GM23338 (cell line): ENCODE results near the gene DMD. TPM values are rescaled to one million over a fixed set of nuclear protein-coding genes. Genes with fewer than 3 reads are reported as not detected.

ENCODE experiments used
- ATAC-seq: fragments of 200-7000 bp; cut with Tn5 transposase; 3 replicates; pipeline ENCODE4 v1.9.1; 2020
- DNase-seq: peaks from one replicate; pipeline ENCODE4 v3.0.0-alpha.2; 2015; ENCODE audit warnings: low spot score
- H2AFZ ChIP-seq: fragments of 200-600 bp; sonication (generic); 2 replicates; pipeline ENCODE4 v1.8.0; 2016; ENCODE audit warnings: antibody characterized with exemption, mild to moderate bottlenecking, moderate library complexity
- H3F3A ChIP-seq: fragments of 200-600 bp; sonication (generic); replicated peaks from 2 replicates; pipeline ENCODE4 v1.8.0; 2017; ENCODE audit warnings: antibody characterized with exemption, mixed run types, low read depth
- H3K27ac ChIP-seq: fragments of 200-600 bp; sonication (generic); 2 replicates; pipeline ENCODE4 v1.6.1; 2016; ENCODE audit warnings: low read depth
- H3K27me3 ChIP-seq: fragments of 200-600 bp; sonication (generic); 2 replicates; pipeline ENCODE4 v1.8.0; 2016; ENCODE audit warnings: mild to moderate bottlenecking, mixed run types, moderate library complexity; ENCODE audit not compliant: insufficient read depth
- H3K36me3 ChIP-seq: fragments of 200-600 bp; sonication (generic); 2 replicates; pipeline ENCODE4 v1.8.0; 2016; ENCODE audit warnings: mild to moderate bottlenecking; ENCODE audit not compliant: insufficient read depth
- H3K4me1 ChIP-seq: fragments of 200-600 bp; sonication (generic); 2 replicates; pipeline ENCODE4 v1.8.0; 2016; ENCODE audit warnings: mild to moderate bottlenecking, moderate library complexity; ENCODE audit not compliant: insufficient read depth
- H3K4me2 ChIP-seq: fragments of 200-600 bp; sonication (generic); 2 replicates; pipeline ENCODE4 v1.7.1; 2017; ENCODE audit warnings: mixed run types
- H3K4me3 ChIP-seq: fragments of 200-600 bp; sonication (generic); 2 replicates; pipeline ENCODE4 v1.6.1; 2016; ENCODE audit warnings: mixed run types
- H3K79me2 ChIP-seq: fragments of 200-600 bp; sonication (generic); replicated peaks from 2 replicates; pipeline ENCODE4 v1.8.0; 2017; ENCODE audit warnings: mild to moderate bottlenecking; ENCODE audit not compliant: insufficient read depth
- H3K9me2 ChIP-seq: fragments of 200-600 bp; sonication (generic); 2 replicates; pipeline ENCODE4 v1.8.0; 2017; ENCODE audit not compliant: insufficient read depth
- H4K20me1 ChIP-seq: fragments of 200-600 bp; sonication (generic); replicated peaks from 2 replicates; pipeline ENCODE4 v1.8.0; 2017; ENCODE audit warnings: mild to moderate bottlenecking; ENCODE audit not compliant: insufficient read depth
- H3K27ac Mint-ChIP-seq: 2 replicates; pipeline ENCODE4 v1.8.0; 2020; ENCODE audit warnings: inconsistent platforms, mild to moderate bottlenecking, moderate library complexity, mixed read lengths
- H3K27me3 Mint-ChIP-seq: 3 replicates; pipeline ENCODE4 v1.8.0; 2022; ENCODE audit warnings: low read depth, mild to moderate bottlenecking, moderate library complexity, mixed read lengths, inconsistent platforms; ENCODE audit not compliant: insufficient read depth, poor library complexity
- H3K36me3 Mint-ChIP-seq: 3 replicates; pipeline ENCODE4 v1.8.0; 2021; ENCODE audit warnings: low read depth, mild to moderate bottlenecking, inconsistent platforms, moderate library complexity, mixed read lengths
- H3K4me1 Mint-ChIP-seq: 3 replicates; pipeline ENCODE4 v1.8.0; 2020; ENCODE audit warnings: mild to moderate bottlenecking, inconsistent platforms, mixed read lengths
- H3K4me3 Mint-ChIP-seq: 3 replicates; pipeline ENCODE4 v1.8.0; 2021; ENCODE audit warnings: moderate library complexity, mild to moderate bottlenecking, inconsistent platforms, mixed read lengths
- H3K9me3 Mint-ChIP-seq: 3 replicates; pipeline ENCODE4 v1.8.0; 2020; ENCODE audit warnings: moderate library complexity, mild to moderate bottlenecking, inconsistent platforms, mixed read lengths
- CREB1 ChIP-seq: fragments of 250-450 bp; sonication (Bioruptor Pico); IDR thresholded peaks from 2 replicates; pipeline ENCODE4 v1.5.0; 2020; ENCODE audit warnings: low read depth, mild to moderate bottlenecking, moderate library complexity
- EZH2 ChIP-seq: fragments of 200-600 bp; sonication (generic); IDR thresholded peaks from one replicate; pipeline ENCODE4 v1.8.0; 2017; ENCODE audit warnings: antibody characterized with exemption, mild to moderate bottlenecking, low read depth; ENCODE audit not compliant: unreplicated experiment
- EZH2phosphoT487 ChIP-seq: fragments of 200-600 bp; sonication (generic); IDR thresholded peaks from one replicate; pipeline ENCODE4 v1.8.1; 2018; ENCODE audit warnings: antibody characterized with exemption; ENCODE audit not compliant: unreplicated experiment
- JUNB ChIP-seq: IDR thresholded peaks from one replicate; pipeline ENCODE4 v1.6.1; 2016; ENCODE audit warnings: antibody characterized with exemption; ENCODE audit not compliant: unreplicated experiment
- NANOG ChIP-seq: IDR thresholded peaks from 2 replicates; pipeline ENCODE4 v1.6.1; 2016; ENCODE audit warnings: antibody characterized with exemption, borderline replicate concordance
- POLR2AphosphoS5 ChIP-seq: IDR thresholded peaks from 2 replicates; pipeline ENCODE4 v1.6.1; 2016; ENCODE audit warnings: antibody characterized with exemption, low read depth
- STAT1 ChIP-seq: IDR thresholded peaks from one replicate; pipeline ENCODE4 v1.6.1; 2016; ENCODE audit warnings: antibody characterized with exemption; ENCODE audit not compliant: unreplicated experiment
- ZNF114 ChIP-seq: fragments of 250-450 bp; sonication (Bioruptor Pico); IDR thresholded peaks from 2 replicates; pipeline ENCODE4 v1.5.0; 2020; ENCODE audit warnings: mild to moderate bottlenecking, moderate library complexity
- ZNF331 ChIP-seq: fragments of 250-450 bp; sonication (Bioruptor Pico); IDR thresholded peaks from 2 replicates; pipeline ENCODE4 v1.5.0; 2020; ENCODE audit warnings: low read depth, mild to moderate bottlenecking, moderate library complexity
- polyA plus RNA-seq: library from polyadenylated mRNA; unstranded; fragments of >200 nt; fragmentation: Nextera tagmentation; extraction: Ambion mirVana; gene quantifications from 2 replicates; pipeline ENCODE4 v1.2.1, GENCODE V29; 2016
- total RNA-seq: library from RNA; depleted of rRNA; stranded (reverse); fragments of >200 nt; shearing (Covaris generic); gene quantifications from 2 replicates; pipeline ENCODE4 v1.2.3, GENCODE V29; 2014
- TF ChIP-seq, protein P1 (sequence below): IDR thresholded peaks from 2 replicates; pipeline ENCODE4 v1.6.1; 2016; ENCODE audit warnings: antibody characterized with exemption
- TF ChIP-seq, protein P2 (sequence below), 2 experiments: fragments of 200-600 bp in 1 of 2; sonication (generic) in 1 of 2; conservative IDR thresholded peaks; 2 replicates each; pipeline versions ENCODE4 v1.5.1 to v1.6.1; 2016 to 2017; ENCODE audit warnings: antibody characterized with exemption in 2 of 2, low read depth in 2 of 2, mild to moderate bottlenecking in 2 of 2, moderate library complexity in 1 of 2
- TF ChIP-seq, protein P3 (sequence below): fragments of 250-450 bp; sonication (Bioruptor Pico); IDR thresholded peaks from 2 replicates; pipeline ENCODE4 v1.5.0; 2020; ENCODE audit warnings: mild to moderate bottlenecking, moderate library complexity
- TF ChIP-seq, protein P4 (sequence below): IDR thresholded peaks from one replicate; pipeline ENCODE4 v1.6.1; 2018; ENCODE audit warnings: antibody characterized with exemption; ENCODE audit not compliant: unreplicated experiment

Gene DMD
- total and polyA plus RNA-seq, 2 experiments from 2014 or later: 4.5 to 7.6 TPM

DNA sequence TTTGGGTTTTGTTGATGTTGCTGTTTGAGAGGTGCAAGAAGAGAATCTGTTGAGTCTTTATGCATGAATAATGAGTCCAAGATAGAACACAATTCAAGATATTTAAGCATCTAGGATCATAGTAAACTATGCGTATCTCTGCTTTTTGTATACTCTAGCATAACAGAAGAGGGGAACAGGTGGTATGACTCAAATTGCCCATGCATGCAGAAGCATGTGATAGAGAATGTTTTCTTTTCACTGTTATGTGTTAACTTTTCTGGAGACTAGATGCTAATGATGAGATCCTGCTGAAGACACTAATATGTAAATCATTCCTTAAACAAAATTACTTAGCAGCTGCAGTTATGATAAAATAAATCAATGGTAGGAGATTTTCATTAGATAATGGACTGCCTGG is 1974.2 kb downstream of the DMD start:
- H3K27ac ChIP-seq: no peak overlapping the region
- no peak overlapping the region for H3K4me2 ChIP-seq
- H3K79me2 ChIP-seq: no peaks in the 10 kb centered on the region
- H3K4me1 Mint-ChIP-seq: peaks cover 40% of the 10 kb centered on the region
- no peak overlapping the region for H3K4me3 ChIP-seq
- H3K36me3 Mint-ChIP-seq: no peaks in the 10 kb centered on the region
- H3K9me3 Mint-ChIP-seq: no peaks in the 10 kb centered on the region; the same call in 2 of the 3 replicates
- no peaks in the 10 kb centered on the region for H3F3A ChIP-seq
- H3K4me3 Mint-ChIP-seq: no peak overlapping the region
- DNase-seq: no peak
- no peaks in the 10 kb centered on the region for H3K27me3 ChIP-seq
- ATAC-seq: no peak
- TF ChIP-seq, protein P1, sequence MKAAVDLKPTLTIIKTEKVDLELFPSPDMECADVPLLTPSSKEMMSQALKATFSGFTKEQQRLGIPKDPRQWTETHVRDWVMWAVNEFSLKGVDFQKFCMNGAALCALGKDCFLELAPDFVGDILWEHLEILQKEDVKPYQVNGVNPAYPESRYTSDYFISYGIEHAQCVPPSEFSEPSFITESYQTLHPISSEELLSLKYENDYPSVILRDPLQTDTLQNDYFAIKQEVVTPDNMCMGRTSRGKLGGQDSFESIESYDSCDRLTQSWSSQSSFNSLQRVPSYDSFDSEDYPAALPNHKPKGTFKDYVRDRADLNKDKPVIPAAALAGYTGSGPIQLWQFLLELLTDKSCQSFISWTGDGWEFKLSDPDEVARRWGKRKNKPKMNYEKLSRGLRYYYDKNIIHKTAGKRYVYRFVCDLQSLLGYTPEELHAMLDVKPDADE: no peak
- no peak for TF ChIP-seq JUNB
- TF ChIP-seq ZNF114 (CRISPR knock-in tag): no peak
- TF ChIP-seq CREB1 (CRISPR knock-in tag): no peak
- no peak for TF ChIP-seq EZH2phosphoT487
- no peak for TF ChIP-seq STAT1
- TF ChIP-seq, protein P2, sequence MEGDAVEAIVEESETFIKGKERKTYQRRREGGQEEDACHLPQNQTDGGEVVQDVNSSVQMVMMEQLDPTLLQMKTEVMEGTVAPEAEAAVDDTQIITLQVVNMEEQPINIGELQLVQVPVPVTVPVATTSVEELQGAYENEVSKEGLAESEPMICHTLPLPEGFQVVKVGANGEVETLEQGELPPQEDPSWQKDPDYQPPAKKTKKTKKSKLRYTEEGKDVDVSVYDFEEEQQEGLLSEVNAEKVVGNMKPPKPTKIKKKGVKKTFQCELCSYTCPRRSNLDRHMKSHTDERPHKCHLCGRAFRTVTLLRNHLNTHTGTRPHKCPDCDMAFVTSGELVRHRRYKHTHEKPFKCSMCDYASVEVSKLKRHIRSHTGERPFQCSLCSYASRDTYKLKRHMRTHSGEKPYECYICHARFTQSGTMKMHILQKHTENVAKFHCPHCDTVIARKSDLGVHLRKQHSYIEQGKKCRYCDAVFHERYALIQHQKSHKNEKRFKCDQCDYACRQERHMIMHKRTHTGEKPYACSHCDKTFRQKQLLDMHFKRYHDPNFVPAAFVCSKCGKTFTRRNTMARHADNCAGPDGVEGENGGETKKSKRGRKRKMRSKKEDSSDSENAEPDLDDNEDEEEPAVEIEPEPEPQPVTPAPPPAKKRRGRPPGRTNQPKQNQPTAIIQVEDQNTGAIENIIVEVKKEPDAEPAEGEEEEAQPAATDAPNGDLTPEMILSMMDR (conservative IDR thresholded peaks at IDR 0.05; ENCODE audit: low read depth in 2 of 2): no peak
- TF ChIP-seq POLR2AphosphoS5: no peak
- no peak for TF ChIP-seq EZH2
- no peak for TF ChIP-seq ZNF331 (CRISPR knock-in tag)
- TF ChIP-seq, protein P3, sequence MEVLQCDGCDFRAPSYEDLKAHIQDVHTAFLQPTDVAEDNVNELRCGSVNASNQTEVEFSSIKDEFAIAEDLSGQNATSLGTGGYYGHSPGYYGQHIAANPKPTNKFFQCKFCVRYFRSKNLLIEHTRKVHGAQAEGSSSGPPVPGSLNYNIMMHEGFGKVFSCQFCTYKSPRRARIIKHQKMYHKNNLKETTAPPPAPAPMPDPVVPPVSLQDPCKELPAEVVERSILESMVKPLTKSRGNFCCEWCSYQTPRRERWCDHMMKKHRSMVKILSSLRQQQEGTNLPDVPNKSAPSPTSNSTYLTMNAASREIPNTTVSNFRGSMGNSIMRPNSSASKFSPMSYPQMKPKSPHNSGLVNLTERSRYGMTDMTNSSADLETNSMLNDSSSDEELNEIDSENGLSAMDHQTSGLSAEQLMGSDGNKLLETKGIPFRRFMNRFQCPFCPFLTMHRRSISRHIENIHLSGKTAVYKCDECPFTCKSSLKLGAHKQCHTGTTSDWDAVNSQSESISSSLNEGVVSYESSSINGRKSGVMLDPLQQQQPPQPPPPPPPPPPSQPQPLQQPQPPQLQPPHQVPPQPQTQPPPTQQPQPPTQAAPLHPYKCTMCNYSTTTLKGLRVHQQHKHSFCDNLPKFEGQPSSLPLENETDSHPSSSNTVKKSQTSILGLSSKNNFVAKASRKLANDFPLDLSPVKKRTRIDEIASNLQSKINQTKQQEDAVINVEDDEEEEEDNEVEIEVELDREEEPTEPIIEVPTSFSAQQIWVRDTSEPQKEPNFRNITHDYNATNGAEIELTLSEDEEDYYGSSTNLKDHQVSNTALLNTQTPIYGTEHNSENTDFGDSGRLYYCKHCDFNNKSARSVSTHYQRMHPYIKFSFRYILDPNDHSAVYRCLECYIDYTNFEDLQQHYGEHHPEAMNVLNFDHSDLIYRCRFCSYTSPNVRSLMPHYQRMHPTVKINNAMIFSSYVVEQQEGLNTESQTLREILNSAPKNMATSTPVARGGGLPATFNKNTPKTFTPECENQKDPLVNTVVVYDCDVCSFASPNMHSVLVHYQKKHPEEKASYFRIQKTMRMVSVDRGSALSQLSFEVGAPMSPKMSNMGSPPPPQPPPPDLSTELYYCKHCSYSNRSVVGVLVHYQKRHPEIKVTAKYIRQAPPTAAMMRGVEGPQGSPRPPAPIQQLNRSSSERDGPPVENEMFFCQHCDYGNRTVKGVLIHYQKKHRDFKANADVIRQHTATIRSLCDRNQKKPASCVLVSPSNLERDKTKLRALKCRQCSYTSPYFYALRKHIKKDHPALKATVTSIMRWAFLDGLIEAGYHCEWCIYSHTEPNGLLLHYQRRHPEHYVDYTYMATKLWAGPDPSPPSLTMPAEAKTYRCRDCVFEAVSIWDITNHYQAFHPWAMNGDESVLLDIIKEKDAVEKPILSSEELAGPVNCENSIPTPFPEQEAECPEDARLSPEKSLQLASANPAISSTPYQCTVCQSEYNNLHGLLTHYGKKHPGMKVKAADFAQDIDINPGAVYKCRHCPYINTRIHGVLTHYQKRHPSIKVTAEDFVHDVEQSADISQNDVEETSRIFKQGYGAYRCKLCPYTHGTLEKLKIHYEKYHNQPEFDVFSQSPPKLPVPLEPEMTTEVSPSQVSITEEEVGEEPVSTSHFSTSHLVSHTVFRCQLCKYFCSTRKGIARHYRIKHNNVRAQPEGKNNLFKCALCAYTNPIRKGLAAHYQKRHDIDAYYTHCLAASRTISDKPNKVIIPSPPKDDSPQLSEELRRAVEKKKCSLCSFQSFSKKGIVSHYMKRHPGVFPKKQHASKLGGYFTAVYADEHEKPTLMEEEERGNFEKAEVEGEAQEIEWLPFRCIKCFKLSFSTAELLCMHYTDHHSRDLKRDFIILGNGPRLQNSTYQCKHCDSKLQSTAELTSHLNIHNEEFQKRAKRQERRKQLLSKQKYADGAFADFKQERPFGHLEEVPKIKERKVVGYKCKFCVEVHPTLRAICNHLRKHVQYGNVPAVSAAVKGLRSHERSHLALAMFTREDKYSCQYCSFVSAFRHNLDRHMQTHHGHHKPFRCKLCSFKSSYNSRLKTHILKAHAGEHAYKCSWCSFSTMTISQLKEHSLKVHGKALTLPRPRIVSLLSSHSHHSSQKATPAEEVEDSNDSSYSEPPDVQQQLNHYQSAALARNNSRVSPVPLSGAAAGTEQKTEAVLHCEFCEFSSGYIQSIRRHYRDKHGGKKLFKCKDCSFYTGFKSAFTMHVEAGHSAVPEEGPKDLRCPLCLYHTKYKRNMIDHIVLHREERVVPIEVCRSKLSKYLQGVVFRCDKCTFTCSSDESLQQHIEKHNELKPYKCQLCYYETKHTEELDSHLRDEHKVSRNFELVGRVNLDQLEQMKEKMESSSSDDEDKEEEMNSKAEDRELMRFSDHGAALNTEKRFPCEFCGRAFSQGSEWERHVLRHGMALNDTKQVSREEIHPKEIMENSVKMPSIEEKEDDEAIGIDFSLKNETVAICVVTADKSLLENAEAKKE (CRISPR knock-in tag): no peak
- TF ChIP-seq NANOG: no peak
- TF ChIP-seq, protein P4, sequence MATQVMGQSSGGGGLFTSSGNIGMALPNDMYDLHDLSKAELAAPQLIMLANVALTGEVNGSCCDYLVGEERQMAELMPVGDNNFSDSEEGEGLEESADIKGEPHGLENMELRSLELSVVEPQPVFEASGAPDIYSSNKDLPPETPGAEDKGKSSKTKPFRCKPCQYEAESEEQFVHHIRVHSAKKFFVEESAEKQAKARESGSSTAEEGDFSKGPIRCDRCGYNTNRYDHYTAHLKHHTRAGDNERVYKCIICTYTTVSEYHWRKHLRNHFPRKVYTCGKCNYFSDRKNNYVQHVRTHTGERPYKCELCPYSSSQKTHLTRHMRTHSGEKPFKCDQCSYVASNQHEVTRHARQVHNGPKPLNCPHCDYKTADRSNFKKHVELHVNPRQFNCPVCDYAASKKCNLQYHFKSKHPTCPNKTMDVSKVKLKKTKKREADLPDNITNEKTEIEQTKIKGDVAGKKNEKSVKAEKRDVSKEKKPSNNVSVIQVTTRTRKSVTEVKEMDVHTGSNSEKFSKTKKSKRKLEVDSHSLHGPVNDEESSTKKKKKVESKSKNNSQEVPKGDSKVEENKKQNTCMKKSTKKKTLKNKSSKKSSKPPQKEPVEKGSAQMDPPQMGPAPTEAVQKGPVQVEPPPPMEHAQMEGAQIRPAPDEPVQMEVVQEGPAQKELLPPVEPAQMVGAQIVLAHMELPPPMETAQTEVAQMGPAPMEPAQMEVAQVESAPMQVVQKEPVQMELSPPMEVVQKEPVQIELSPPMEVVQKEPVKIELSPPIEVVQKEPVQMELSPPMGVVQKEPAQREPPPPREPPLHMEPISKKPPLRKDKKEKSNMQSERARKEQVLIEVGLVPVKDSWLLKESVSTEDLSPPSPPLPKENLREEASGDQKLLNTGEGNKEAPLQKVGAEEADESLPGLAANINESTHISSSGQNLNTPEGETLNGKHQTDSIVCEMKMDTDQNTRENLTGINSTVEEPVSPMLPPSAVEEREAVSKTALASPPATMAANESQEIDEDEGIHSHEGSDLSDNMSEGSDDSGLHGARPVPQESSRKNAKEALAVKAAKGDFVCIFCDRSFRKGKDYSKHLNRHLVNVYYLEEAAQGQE: no peak
- H3K9me2 ChIP-seq: no peaks in the 10 kb centered on the region
- no peak overlapping the region for H3K27ac Mint-ChIP-seq
- H4K20me1 ChIP-seq: no peaks in the 10 kb centered on the region
- no peaks in the 10 kb centered on the region for H3K36me3 ChIP-seq
- H2AFZ ChIP-seq: no peak overlapping the region
- H3K27me3 Mint-ChIP-seq: no peaks in the 10 kb centered on the region
- H3K4me1 ChIP-seq: peaks cover 18% of the 10 kb centered on the region
